Measurements from ENCODE around the gene BCO2.

DNA sequence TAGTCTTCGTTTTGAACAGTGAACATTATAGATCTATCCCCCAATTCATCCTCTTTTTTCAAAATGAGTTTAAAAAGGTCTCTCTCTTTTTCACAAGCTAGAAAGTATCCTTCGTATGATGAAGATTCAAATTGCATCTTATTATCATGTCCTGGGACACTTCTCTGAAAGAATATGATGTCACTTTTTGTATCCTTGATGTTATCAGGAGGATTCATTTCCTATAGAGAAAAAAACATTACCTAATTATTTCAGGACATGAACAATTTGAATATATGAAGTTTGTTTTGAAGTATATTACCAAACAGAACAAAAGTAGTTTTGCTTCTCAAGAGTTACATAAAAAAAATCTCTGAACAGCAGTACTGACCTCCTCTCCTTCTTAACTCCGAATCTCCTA is 31.7 kb upstream of the BCO2 start:
- TF ChIP-seq MYNN (tag by site-specific recombination; IDR thresholded peaks at IDR 0.05; ENCODE audit: borderline replicate concordance) (no peak), OVOL3 (tag by site-specific recombination; IDR thresholded peaks at IDR 0.05) (no peak)
- TF ChIP-seq, protein P1, sequence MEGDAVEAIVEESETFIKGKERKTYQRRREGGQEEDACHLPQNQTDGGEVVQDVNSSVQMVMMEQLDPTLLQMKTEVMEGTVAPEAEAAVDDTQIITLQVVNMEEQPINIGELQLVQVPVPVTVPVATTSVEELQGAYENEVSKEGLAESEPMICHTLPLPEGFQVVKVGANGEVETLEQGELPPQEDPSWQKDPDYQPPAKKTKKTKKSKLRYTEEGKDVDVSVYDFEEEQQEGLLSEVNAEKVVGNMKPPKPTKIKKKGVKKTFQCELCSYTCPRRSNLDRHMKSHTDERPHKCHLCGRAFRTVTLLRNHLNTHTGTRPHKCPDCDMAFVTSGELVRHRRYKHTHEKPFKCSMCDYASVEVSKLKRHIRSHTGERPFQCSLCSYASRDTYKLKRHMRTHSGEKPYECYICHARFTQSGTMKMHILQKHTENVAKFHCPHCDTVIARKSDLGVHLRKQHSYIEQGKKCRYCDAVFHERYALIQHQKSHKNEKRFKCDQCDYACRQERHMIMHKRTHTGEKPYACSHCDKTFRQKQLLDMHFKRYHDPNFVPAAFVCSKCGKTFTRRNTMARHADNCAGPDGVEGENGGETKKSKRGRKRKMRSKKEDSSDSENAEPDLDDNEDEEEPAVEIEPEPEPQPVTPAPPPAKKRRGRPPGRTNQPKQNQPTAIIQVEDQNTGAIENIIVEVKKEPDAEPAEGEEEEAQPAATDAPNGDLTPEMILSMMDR (tag by site-specific recombination; IDR thresholded peaks at IDR 0.05) = no peak
